Measurements from ENCODE around the gene NR1I3.

- TF ChIP-seq CTCF (IDR thresholded peaks at IDR 0.05; ENCODE audit: insufficient read depth, low read depth, low read length) (no peak), EZH2 (IDR thresholded peaks at IDR 0.05; ENCODE audit: insufficient read depth, low read length) (no peak)
Observed at GRCh38 chr1:161250829-161251228, 12.8 kb upstream of the NR1I3 start.
